Activated CD8-positive, alpha-beta memory T cell treated with anti-CD3 and anti-CD28 coated beads, Interleukin-2, amount 50 U/mL, for 1 hour (primary cell): ENCODE data around the gene SEPTIN2.
"Not testable (repeated sequence)": the region's sequence is repeated elsewhere in the genome, so short reads cannot be mapped to it uniquely, and the experiment has no call there.

Experiments used
- DNase-seq: peaks from one replicate; pipeline ENCODE4 v3.0.0-alpha.2; 2020; ENCODE audit errors: extremely low read depth

SEPTIN2 gene

GRCh38 chr2:241286348-241287090 is 29.2 kb upstream of the SEPTIN2 start:
- DNase-seq, result no peak

- no peak for DNase-seq
Observed at GRCh38 chr2:241288324-241288888, 27.3 kb upstream of the SEPTIN2 start.

GRCh38 chr2:241289053-241289452 is 26.7 kb upstream of the SEPTIN2 start:
- no peak for DNase-seq

- no peak for DNase-seq
Observed at GRCh38 chr2:241289597-241289996, 26.1 kb upstream of the SEPTIN2 start.

- DNase-seq, result no peak
Observed at GRCh38 chr2:241291153-241291552, 24.6 kb upstream of the SEPTIN2 start.

GRCh38 chr2:241291977-241292376 is 23.7 kb upstream of the SEPTIN2 start:
- no peak for DNase-seq

- not testable (repeated sequence) for DNase-seq
Observed at GRCh38 chr2:241293378-241293797, 22.3 kb upstream of the SEPTIN2 start.

- DNase-seq, result no peak
Observed at GRCh38 chr2:241295326-241296095, 20.2 kb upstream of the SEPTIN2 start.

GRCh38 chr2:241296767-241297166 is 19.0 kb upstream of the SEPTIN2 start:
- DNase-seq, result no peak

- DNase-seq, result no peak
Observed at GRCh38 chr2:241298673-241299072, 17.1 kb upstream of the SEPTIN2 start.

- DNase-seq, result peak; percentile 29
Observed at GRCh38 chr2:241300000-241300399, 15.7 kb upstream of the SEPTIN2 start.

GRCh38 chr2:241302083-241302482 is 13.6 kb upstream of the SEPTIN2 start:
- no peak for DNase-seq

- DNase-seq, result no peak
Observed at GRCh38 chr2:241302759-241303651, 12.7 kb upstream of the SEPTIN2 start.

- DNase-seq, result no peak
Observed at GRCh38 chr2:241304039-241304670, 11.6 kb upstream of the SEPTIN2 start.

GRCh38 chr2:241307055-241307454 is 8.7 kb upstream of the SEPTIN2 start:
- no peak for DNase-seq

- DNase-seq, result no peak
Observed at GRCh38 chr2:241308267-241308666, 7.5 kb upstream of the SEPTIN2 start.

- DNase-seq, result no peak
Observed at GRCh38 chr2:241308832-241309500, 6.8 kb upstream of the SEPTIN2 start.

- DNase-seq, result peak; percentile 57
Observed at GRCh38 chr2:241309684-241310117, 6.0 kb upstream of the SEPTIN2 start.

- no peak for DNase-seq
Observed at GRCh38 chr2:241310917-241311566, 4.7 kb upstream of the SEPTIN2 start.

GRCh38 chr2:241312082-241312481 is 3.6 kb upstream of the SEPTIN2 start:
- DNase-seq, result no peak
